ENCODE measurements around the gene TENM4. TPM values are rescaled to one million over a fixed set of nuclear protein-coding genes. Genes with fewer than 3 reads are reported as not detected.

TENM4 gene
- total and polyA plus RNA-seq, 2 of the 8 experiments (the other 6 are each of a cell fraction or from before 2014, with no cell fraction given), result 3.5 to 7.2 TPM

GRCh38 chr11:79253280-79253679 lies 187.6 kb downstream of the TENM4 start (continued):
- TF ChIP-seq E2F6 (IDR thresholded peaks at IDR 0.05), result no peak
